MM.1S (cell line): ENCODE results near the gene SALL2.

Source experiments
- DNase-seq: peaks from one replicate; pipeline ENCODE4 v3.0.0-alpha.2; 2015
- H2AFZ ChIP-seq: fragments of 300-600 bp; sonication (generic); 2 replicates; pipeline ENCODE4 v1.6.0; 2016; ENCODE audit warnings: antibody characterized with exemption, low read length
- H3F3A ChIP-seq: fragments of 300-600 bp; sonication (generic); 2 replicates; pipeline ENCODE4 v1.6.1; 2016; ENCODE audit warnings: mild to moderate bottlenecking, antibody characterized with exemption, low read length, moderate library complexity, mixed read lengths; ENCODE audit not compliant: insufficient read depth
- H3K27ac ChIP-seq: fragments of 300-600 bp; sonication (generic); 2 replicates; pipeline ENCODE4 v1.5.1; 2016; ENCODE audit warnings: mild to moderate bottlenecking, low read length
- H3K27me3 ChIP-seq: fragments of 300-600 bp; sonication (generic); replicated peaks from 2 replicates; pipeline ENCODE4 v1.6.0; 2016; ENCODE audit warnings: low read length; ENCODE audit not compliant: insufficient read depth
- H3K36me3 ChIP-seq: fragments of 300-600 bp; sonication (generic); replicated peaks from 2 replicates; pipeline ENCODE4 v1.6.1; 2016; ENCODE audit warnings: mild to moderate bottlenecking, low read length, mixed read lengths; ENCODE audit not compliant: insufficient read depth
- H3K4me1 ChIP-seq: fragments of 300-600 bp; sonication (generic); 2 replicates; pipeline ENCODE4 v1.6.1; 2016; ENCODE audit warnings: low read length, mixed read lengths
- H3K4me2 ChIP-seq: fragments of 300-600 bp; sonication (generic); 2 replicates; pipeline ENCODE4 v1.6.0; 2016; ENCODE audit warnings: low read depth, low read length
- H3K4me3 ChIP-seq: fragments of 300-600 bp; sonication (generic); 2 replicates; pipeline ENCODE4 v1.5.1; 2016; ENCODE audit warnings: low read length, mixed read lengths
- H3K79me2 ChIP-seq: fragments of 300-600 bp; sonication (generic); 2 replicates; pipeline ENCODE4 v1.6.1; 2016; ENCODE audit warnings: mixed run types, low read length, mixed read lengths
- H3K9ac ChIP-seq: fragments of 300-600 bp; sonication (generic); 2 replicates; pipeline ENCODE4 v1.6.1; 2016; ENCODE audit warnings: low read length, mixed read lengths
- H3K9me2 ChIP-seq: fragments of 300-600 bp; sonication (generic); replicated peaks from 2 replicates; pipeline ENCODE4 v1.6.1; 2016; ENCODE audit warnings: mild to moderate bottlenecking, low read length, mixed read lengths; ENCODE audit not compliant: insufficient read depth
- H3K9me3 ChIP-seq: fragments of 300-600 bp; sonication (generic); replicated peaks from 2 replicates; pipeline ENCODE4 v1.6.1; 2016; ENCODE audit warnings: mild to moderate bottlenecking, low read length, mixed read lengths; ENCODE audit not compliant: insufficient read depth
- H4K20me1 ChIP-seq: fragments of 300-600 bp; sonication (generic); 2 replicates; pipeline ENCODE4 v1.6.1; 2016; ENCODE audit warnings: mild to moderate bottlenecking, low read length, moderate library complexity, mixed read lengths; ENCODE audit not compliant: insufficient read depth
- EZH2 ChIP-seq: fragments of 300-600 bp; sonication (generic); optimal IDR thresholded peaks from 2 replicates; pipeline ENCODE3; 2017; ENCODE audit warnings: low read depth, mild to moderate bottlenecking, antibody characterized with exemption, low read length, mixed read lengths
- EZH2phosphoT487 ChIP-seq: fragments of 300-600 bp; sonication (generic); IDR thresholded peaks from 2 replicates; pipeline ENCODE4 v1.6.1; 2018; ENCODE audit warnings: antibody characterized with exemption, low read length
- TF ChIP-seq, protein P1 (sequence below): fragments of 300-600 bp; sonication (generic); IDR thresholded peaks from 2 replicates; pipeline ENCODE4 v1.5.1; 2016; ENCODE audit warnings: antibody characterized with exemption, low read length, mixed read lengths

Gene SALL2

DNA sequence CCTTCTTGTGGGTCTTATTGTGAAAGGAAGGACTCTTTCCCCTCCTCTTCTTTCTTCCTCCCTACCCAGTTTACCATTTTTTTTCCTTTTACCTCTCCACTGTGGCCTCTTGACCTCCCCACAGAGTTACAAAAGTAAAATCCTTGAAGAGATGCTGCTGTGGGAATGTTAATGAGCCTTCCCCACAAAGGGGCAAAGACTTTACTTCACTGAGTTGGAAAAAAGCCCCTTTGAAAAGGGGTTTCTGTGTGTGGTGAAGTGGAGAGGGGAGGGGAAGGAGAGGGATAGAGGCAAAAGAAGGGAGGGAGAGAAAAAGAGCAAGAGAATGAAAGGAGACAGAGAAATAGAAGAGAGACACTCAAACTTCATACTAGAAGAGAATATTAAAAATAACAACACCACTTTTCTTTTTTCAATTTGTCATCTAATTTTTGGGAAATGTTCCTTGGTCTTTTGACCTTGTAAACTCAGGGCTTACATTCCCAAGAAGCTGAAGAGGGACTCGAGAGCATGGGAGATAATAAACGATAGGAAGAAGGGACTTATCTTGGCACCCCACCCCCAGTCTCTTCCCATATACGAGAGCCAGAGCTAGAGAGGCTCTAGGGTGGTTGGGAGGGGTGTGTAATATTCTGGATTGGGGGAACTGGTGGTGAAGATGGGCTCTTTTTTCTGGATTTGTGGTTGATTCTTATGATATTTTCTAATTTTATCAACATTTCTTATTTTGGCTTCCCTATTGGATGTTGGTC, 13.2 kb upstream of the SALL2 start:
- H3K4me1 ChIP-seq: no peaks in the 10 kb centered on the region
- H3K4me2 ChIP-seq: no peak overlapping the region
- no peaks in the 10 kb centered on the region for H3K9me2 ChIP-seq
- no peaks in the 10 kb centered on the region for H3F3A ChIP-seq
- no peak overlapping the region for H3K9ac ChIP-seq
- no peaks in the 10 kb centered on the region for H3K36me3 ChIP-seq
- H3K9me3 ChIP-seq: no peaks in the 10 kb centered on the region
- H3K27me3 ChIP-seq: no peaks in the 10 kb centered on the region
- TF ChIP-seq EZH2phosphoT487: no peak
- TF ChIP-seq EZH2: no peak
- TF ChIP-seq, protein P1, sequence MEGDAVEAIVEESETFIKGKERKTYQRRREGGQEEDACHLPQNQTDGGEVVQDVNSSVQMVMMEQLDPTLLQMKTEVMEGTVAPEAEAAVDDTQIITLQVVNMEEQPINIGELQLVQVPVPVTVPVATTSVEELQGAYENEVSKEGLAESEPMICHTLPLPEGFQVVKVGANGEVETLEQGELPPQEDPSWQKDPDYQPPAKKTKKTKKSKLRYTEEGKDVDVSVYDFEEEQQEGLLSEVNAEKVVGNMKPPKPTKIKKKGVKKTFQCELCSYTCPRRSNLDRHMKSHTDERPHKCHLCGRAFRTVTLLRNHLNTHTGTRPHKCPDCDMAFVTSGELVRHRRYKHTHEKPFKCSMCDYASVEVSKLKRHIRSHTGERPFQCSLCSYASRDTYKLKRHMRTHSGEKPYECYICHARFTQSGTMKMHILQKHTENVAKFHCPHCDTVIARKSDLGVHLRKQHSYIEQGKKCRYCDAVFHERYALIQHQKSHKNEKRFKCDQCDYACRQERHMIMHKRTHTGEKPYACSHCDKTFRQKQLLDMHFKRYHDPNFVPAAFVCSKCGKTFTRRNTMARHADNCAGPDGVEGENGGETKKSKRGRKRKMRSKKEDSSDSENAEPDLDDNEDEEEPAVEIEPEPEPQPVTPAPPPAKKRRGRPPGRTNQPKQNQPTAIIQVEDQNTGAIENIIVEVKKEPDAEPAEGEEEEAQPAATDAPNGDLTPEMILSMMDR: no peak
- no peaks in the 10 kb centered on the region for H4K20me1 ChIP-seq
- H3K4me3 ChIP-seq: no peak overlapping the region
- no peak overlapping the region for H2AFZ ChIP-seq
- no peak for DNase-seq
- H3K79me2 ChIP-seq: no peaks in the 10 kb centered on the region
- H3K27ac ChIP-seq: no peak overlapping the region

DNA sequence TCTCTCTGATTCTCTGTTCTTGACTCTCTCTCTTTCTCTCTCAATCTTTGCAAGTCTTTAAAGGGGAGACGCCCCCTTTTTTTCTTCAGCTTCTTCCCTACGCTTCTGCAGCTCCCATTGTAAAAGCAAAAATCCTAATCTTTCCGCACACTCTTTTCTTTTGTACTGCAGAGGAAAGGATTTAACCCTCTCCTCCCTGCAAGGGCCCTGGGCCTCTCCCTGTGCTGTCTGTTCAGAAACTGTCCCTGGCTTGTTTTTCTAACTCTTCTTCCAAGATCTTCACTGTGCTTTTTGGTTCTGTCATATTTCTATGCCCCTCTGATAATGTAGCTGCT, 10.9 kb upstream of the SALL2 start:
- Histone ChIP-seq H2AFZ (no peak overlapping the region), H3K9ac (no peak overlapping the region), H3K79me2 (no peaks in the 10 kb centered on the region), H4K20me1 (no peaks in the 10 kb centered on the region), H3K4me1 (no peaks in the 10 kb centered on the region), H3K27me3 (no peaks in the 10 kb centered on the region), H3K4me2 (no peak overlapping the region), H3K27ac (no peak overlapping the region), H3K9me2 (no peaks in the 10 kb centered on the region), H3K9me3 (no peaks in the 10 kb centered on the region), H3K36me3 (no peaks in the 10 kb centered on the region), H3K4me3 (no peak overlapping the region), H3F3A (no peaks in the 10 kb centered on the region)
- no peak for TF ChIP-seq EZH2phosphoT487
- no peak for TF ChIP-seq EZH2
- TF ChIP-seq, protein P1: no peak
- no peak for DNase-seq

DNA sequence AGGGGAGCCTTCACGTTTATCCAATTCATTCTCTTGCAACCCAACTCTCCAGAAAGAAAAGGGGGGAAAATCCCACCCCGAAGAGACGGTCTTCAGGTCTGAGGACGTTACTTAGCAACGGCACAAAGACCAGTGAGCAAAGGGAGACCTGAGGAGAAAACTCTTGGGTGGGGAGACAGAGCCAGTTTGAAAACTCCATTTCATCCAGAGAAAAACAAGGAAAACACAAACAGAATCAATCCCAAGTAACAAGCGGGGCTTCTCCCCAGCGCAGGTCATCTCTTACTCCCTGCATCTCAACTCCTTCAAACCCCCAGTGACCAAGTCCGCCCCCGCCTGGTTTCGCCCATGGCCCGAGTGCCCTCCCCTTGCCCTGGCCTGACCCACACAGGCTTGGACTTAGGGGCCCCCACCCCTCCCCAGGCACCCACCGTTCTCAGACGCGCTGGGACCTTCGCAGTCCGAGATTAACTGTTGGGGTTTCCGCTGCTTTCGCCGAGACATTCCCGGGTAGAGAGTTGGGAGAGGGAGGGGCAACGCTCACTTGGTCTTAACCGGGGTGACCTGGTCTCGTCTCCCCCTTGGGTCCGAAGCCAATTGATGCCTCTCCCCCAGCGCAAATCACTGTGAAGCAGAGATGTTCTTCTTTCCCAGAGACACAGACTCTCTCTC, 10.4 kb upstream of the SALL2 start:
- Histone ChIP-seq H3K4me2 (no peak overlapping the region), H4K20me1 (no peaks in the 10 kb centered on the region), H3K9me2 (no peaks in the 10 kb centered on the region), H3K36me3 (no peaks in the 10 kb centered on the region), H2AFZ (no peak overlapping the region), H3K9ac (no peak overlapping the region), H3K4me1 (no peaks in the 10 kb centered on the region), H3K9me3 (no peaks in the 10 kb centered on the region), H3K27me3 (no peaks in the 10 kb centered on the region), H3K27ac (no peak overlapping the region), H3F3A (no peaks in the 10 kb centered on the region), H3K79me2 (no peaks in the 10 kb centered on the region), H3K4me3 (no peak overlapping the region)
- TF ChIP-seq EZH2: no peak
- DNase-seq: no peak
